T-helper 1 cell treated with Interleukin-12 subunit alpha and Interleukin-12 subunit beta and Interleukin-4 antibody, amounts not matched to agents 30 ng/mL and 1 ng/mL, for 36 hours (primary cell): ENCODE results near the gene PTS. TPM values are rescaled to one million over a fixed set of nuclear protein-coding genes. Genes with fewer than 3 reads are reported as not detected.
"Not testable (repeated sequence)": the region's sequence is repeated elsewhere in the genome, so short reads cannot be mapped to it uniquely, and the experiment has no call there.

Source experiments
- intact Hi-C: fragments of 100-400 bp; cut with micrococcal nuclease; formaldehyde crosslinking; loops from one replicate; pipeline ENCODE4 v1.15.1; 2024
- total RNA-seq: library from RNA; stranded (reverse); gene quantifications from 2 replicates; pipeline ENCODE4 v1.2.3, GENCODE V29; 2022

Gene PTS
- total RNA-seq: 23.5 and 24.8 TPM in 2 replicates

DNA sequence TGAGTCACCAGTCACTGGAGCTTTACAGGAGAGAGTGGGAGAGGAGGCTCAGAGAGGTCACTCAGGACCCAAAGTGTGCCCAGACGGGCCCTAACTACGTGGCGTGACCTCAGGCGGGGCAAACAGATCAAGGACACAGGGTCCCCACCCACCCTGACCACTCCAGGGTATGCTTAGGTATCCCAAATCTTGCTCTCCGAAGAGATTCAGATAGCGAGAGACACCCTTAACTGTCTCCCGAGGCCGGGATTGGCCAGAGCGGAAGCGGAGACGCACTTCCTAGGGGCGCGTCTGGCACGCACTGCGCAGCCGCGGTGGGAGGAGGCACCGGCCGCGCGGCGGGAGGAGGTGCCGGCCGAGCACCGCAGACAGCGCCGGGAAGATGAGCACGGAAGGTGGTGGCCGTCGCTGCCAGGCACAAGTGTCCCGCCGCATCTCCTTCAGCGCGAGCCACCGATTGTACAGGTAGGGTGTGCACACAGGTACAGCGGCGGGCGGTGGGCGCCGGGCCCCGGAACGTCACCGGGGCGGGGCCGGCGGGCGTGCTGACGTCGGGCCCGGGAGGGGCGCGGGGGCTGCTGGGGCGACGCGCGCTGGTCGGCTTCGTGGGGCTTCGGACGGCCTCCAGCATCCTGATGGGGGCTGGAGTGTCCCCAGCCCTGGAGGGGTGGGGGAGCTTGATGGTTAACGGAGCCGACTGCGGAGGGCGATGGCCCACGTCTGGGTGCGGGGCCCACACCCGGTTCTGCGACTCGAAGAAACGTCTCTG is at the start of gene PTS:
TSS of gene PTS (plus strand) at position 367 of the 769 bp plus-strand sequence. CDS start at position 383, 16 bp downstream.
- intact Hi-C loops: loop anchor here (1.0 to 10.0 kb wide), 12 partner anchors 54 to 1649 kb away; partner anchors contain the start of genes ALG9, CFAP68, FDXACB1 and NKAPD1

DNA sequence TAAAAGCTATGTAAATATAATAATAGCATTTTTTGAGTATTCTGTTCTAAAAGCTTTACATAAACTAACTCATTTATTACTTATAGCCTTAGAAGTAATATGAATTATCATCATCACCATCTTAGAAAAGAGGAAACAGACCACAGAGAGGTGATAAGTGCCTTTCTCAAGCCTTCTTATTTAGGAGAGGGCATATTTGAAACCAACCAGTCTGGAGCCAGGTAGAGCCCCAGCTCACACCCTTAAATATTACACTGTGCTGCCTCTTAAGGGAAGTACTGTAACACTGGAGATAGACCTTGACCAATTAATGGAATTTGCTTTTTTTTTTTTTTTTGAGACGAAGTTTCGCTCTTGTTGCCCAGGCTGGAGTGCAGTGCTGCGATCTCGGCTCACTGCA is 48.6 kb upstream of the PTS start:
- intact Hi-C loops: no loop called here

DNA sequence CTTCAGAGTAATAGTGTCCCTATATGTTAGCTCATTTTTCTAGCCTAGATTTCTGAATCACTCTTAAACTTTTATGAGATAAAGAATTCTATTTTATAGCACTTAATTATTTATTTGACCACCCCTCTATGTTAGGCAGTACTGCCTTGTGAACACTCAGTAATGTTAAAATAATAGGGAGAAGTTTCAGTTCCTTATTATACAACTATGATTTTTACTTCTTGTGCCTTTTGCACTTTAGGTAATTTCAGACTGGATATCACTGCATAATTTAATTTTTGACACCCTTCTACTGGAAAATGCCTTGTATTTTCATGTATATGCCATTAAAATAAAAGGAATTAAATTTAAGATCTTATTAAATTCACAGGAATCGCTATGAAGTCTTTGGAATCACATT is 47.8 kb upstream of the PTS start:
- intact Hi-C loops: no loop called here

DNA sequence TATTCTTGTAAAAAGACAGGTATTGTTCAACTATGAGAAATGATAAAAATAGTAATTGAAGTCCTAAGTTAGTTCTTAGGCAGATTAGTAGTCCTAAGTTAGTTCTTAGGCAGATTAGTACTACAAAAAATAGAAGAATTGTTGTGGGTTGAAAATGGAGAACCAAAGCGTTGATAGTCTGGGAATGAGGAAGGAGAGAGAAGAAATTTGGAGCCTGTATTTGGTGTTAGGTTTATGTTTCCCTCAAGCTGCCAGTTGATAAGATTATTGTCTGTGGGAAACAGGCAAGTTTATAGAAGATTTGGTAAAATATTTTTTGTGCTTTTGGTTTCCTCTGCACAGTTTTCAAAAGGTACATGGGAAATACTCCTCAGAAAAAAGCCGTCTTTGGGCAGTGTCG is 47.3 kb upstream of the PTS start:
- intact Hi-C loops: no loop called here

DNA sequence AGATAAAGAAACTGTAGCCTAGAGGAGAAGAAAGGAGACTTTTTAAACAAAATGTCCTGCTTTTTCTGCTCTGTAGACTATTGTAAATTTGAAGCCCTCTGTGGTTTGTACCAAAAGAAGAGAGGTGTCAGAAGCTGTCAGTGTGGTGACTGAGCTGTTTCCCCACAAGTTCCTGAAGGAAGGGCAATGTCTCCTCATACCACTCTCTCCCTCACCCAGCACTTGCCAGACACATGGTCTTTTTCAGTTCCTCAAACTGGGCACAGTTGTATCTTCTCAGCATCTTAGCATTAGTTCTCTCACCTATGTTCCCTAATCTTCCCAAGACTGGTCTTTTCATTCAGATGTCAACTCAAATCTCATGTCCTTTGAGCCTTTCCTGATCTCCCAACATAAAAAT is 46.6 kb upstream of the PTS start:
- intact Hi-C loops: no loop called here

DNA sequence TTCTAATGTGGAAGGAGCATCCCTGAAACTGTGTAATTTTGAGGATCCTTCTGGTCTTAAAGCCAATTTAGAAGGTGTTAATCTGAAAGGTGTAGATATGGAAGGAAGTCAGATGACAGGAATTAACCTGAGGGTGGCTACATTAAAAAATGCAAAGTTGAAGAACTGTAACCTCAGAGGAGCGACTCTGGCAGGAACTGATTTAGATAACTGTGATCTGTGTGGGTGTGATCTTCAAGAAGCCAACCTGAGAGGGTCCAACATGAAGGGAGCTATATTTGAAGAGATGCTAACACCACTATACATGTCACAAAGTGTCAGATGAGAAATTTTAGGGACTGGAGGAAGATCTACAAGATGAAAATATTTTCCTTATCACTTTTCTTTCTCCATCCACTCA is 43.4 kb upstream of the PTS start:
- intact Hi-C loops: no loop called here

DNA sequence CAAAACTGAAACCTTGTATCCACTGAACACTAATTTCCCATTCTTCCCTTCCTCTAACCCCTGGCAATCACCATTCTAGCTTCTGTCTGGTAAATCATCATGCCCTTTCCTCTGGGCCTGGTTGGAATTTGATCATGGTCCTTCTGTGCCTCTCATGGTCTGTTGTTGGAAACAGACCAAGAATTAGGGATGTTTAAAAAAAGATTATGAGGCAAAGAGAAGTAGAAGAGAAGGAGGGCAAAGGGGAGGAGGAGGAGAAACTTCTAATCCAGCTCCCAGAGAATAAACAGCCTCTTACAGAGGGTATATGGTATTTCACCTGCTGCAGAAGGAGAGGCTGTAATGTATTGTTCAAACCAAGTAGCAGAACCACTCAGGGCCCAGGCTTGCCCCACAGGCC is 40.3 kb upstream of the PTS start:
- intact Hi-C loops: no loop called here

DNA sequence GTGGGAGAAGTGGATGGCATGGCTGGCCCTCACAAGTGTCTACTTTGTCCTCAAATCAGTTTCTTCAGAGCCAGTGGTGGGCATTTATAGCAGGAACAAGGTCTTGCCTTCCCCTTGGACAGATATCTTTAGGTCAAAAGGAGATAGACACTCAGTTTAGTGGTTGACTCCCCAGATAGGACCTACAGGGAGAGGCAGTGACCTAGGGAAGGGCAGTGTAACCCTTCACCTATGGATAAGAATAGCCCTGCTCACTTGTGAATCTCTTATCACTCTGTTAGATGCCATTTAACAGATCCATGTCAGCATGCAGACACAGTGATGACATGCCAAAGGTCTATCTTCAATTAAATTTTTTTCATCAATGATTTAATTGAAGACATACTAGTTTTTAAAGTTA is 39.9 kb upstream of the PTS start:
- intact Hi-C loops: no loop called here

DNA sequence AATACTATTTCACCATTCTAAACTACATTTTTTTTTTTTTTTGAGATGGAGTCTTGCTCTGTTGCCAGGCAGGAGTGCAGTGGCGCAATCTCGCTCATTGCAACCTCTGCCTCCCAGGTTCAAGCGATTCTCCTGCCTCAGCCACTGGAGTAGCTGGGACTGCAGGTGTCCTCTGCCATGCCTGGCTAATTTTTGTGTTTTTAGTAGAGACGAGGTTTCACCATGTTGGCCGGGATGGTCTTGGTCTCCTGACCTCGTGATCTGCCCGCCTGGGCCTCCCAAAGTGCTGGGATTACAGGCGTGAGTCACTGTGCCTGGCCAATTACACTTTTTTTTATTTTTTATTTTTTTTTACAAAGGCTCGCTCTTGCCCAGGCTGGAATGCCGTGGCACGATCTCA is 31.1 kb upstream of the PTS start:
- intact Hi-C loops: not testable (repeated sequence)

DNA sequence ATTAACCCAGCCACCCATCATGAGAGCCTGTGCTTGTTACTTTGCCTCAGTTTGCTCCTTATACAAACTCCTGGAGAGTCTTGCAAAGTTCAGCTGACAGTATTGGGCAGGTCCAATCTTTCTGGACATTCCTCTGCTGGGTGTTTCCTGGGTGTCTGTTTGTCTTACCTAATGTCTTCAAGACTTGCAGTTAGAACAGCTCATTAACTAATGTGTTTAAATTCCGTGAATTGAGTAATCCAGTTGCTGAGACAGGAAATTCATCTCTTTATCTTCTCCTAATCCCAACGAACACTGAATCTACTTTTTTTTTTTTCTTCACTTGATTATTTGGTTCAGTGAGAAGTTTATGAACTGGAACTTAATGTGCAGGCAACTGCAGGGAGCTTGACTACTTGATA is 30.3 kb upstream of the PTS start:
- intact Hi-C loops: no loop called here

DNA sequence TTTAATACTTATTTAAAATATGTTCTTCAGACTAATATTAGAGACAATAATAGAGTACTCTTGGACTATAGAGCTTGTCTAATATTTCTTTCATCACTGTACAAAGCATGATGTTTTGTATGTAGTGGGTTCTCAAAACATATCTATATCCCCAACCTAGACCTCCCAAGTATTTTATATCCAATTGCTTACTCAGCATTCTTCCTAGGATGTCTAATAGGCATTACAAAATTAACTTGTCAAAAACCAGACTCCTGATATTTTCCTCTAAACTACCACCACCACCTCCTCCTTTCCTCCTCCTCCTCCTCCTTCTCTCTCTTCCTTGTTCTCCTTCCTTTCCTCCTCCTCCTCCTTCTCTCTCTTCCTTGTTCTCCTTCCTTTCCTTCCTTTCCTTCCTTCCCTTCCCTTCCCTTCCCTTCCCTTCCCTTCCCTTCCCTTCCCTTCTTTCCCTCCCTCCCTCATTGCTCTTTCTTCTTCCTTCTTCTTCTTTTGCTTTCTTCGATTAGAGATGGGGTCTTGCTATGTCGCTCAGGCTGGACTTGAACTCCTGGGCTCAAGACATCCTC is 29.6 kb upstream of the PTS start:
- intact Hi-C loops: no loop called here

DNA sequence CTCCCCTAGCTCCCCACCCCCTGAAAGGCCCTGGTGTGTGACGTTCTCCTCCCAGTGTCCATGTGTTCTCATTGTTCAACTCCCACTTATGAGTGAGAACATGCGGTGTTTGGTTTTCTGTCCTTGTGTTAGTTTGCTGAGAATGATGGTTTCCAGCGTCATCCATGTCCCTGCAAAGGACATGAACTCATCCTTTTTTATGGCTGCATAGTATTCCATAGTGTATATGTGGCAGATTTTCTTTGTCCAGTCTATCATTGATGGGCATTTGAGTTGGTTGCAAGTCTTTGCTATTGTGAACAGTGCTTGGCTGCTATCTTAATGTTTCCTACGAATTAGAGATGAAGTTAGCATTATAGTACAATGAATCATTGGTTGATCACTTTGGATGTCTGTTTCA is 27.1 kb upstream of the PTS start:
- intact Hi-C loops: not testable (repeated sequence)

DNA sequence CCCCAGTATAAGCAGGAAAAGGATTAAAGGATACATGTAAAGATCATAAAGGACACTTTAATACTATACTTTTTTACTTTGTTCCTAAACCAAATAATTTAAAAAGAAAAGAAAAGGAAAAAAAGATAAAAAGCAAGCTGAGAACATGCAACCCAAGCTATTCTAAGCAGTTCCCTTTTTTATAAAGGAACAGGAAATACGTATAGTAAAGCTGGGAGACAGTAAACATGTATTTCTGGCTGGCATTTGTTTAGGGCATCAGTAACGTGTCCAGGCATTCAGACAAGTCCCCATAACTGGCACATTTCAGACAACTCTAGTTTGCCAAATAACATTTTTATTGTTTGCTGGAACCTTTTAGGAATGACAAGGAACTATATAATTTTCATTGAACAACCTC is 26.0 kb upstream of the PTS start:
- intact Hi-C loops: no loop called here

DNA sequence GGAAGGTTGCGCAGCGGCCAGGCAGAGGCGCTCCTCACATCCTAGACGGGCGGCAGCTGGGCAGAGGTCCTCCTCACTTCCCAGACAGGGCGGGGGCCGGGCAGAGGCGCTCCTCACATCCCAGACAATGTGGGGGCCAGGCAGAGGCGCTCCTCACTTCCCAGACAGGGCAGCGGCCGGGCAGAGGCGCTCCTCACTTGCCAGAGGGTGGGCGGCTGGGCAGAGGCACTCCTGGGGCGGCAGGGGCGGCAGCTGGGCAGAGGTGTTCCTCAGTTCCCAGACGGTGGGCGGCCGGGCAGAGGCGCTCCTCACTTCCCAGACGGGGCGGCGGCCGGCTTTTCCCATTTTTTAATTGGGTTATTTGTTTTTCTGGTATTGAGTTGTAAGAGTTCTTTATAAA is 20.2 kb upstream of the PTS start:
- intact Hi-C loops: no loop called here

DNA sequence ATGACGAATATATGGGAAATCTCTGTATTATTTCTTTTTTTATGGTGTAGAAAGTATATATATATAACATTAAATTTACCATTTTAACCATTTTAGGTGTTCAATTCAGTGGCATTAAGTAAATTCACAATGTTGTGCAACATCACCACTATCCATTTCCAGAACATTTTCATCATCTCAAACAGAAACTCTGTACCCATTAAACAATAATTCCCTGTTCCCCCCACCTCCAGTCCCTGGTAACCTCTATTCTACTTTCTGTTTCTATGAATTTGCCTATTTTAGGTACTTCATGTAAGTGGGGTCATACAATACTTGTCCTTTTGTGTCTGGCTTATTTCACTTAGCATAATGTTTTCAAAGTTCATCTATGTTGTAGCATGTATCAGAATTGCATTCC is 15.3 kb upstream of the PTS start:
- intact Hi-C loops: no loop called here

DNA sequence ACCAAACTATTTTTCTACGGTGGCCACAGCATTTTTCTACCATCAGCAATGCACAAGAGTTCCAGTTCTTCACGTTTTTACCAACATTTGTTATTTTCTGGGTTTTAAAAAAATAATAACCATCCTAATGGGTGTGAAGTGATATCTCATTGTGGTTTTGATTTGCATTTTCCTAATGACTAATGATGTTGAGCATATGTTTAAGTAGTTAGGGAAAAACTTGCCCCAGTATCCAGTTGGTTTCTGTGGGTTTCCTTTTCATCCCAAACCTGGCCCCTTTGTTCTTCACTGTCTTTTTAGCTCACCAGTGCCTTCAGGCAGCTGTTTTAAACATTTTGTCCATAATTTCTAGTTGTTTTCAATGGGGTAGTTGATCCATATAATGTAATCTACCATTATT is 14.7 kb upstream of the PTS start:
- intact Hi-C loops: no loop called here

DNA sequence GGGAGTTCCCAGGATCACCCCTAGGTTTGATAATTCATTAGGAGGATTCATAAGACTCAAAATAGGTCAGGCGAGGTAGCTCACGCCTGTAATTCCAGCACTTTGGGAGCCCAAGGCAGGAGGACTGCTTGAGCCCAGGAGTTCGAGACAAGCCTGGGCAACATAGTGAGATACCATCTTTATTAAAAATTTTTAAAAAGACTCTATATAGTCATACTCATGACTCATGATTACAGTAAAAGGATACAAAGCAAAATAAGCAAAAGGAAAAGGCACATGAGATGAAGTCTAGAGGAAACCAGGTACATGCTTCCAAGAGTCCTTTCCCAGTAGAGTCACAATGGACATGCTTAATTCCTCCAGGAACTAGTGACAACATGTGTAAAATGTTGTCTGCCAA is 13.9 kb upstream of the PTS start:
- intact Hi-C loops: no loop called here

DNA sequence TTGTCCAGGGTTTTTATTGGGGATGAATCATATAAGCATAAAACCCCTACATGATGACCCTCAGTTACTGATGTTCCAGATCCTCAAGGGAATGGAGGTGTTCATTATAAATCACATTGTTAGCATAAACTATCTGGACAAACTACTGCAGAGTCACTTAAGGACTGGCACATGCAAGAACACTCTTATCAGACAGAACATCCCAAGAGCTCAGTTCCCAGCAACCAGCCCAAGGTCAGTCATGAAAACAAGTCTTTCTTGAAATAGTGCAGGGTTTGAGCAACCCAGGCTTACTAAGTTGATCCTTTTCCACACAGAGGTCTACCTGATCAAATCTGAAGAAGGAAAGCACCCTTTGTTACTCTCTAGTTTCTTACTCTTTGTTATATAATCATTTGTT is 13.5 kb upstream of the PTS start:
- intact Hi-C loops: no loop called here

DNA sequence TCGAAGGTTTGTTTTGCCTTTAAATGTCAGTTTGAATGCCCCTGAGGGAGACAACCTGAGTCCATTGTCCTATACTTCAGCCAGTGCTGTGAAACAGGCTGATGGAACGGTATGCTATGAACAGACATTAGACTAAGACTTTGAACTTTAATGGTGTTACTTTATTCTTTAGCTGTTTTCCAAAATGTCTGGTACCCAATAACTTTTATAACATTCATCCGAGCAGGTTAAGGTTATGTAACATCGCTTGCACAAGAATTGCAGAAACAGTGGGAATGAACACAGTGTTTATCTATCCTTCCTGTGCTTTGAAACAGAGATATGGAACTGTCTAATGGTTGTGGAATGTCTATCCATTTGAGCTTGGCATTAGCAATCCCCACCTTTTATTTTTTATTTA is 12.5 kb upstream of the PTS start:
- intact Hi-C loops: no loop called here

DNA sequence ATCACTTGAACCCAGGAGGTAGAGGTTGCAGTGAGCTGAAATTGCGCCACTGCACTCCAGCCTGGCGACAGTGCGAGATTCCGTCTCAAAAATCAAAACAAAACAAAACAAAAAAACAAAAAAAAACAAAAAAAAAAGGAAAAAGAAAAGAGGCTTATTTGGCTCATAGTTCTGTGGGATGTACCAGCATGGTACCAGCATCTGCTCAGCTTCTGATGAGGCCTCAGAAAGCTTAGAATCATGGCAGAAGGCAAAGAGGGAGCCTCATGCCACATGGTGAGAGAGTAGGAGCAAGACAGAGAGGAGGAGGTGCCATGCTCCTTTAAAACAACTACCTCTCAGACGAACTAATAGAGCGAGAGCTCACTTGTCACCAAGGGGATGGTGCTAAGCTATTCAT is 10.6 kb upstream of the PTS start:
- intact Hi-C loops: no loop called here

DNA sequence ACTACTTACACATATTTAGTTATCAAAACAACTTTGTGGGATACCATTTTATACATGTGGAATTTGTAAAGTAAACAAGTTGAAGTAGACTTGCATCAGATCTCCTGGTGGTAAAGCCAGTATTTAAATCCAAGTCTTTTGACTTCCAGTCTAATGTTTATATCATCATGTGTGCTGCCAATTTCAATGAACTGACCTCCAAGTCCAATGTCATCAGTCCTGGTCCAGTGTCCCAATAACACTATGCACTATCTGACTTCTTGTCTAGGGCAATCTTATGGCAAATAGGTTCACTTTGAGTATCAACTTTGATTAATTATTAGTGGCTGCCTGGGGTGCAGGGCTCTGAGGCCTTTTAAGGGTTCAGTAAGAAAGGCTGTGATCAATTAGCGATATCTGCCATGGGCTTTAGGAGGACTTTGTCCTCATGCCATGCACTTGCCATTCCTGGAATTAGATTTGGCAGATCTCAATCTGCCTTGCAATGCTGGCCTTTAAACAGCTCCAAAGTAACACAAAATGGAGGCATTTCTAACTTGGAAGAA is 9.6 kb upstream of the PTS start:
- intact Hi-C loops: no loop called here

DNA sequence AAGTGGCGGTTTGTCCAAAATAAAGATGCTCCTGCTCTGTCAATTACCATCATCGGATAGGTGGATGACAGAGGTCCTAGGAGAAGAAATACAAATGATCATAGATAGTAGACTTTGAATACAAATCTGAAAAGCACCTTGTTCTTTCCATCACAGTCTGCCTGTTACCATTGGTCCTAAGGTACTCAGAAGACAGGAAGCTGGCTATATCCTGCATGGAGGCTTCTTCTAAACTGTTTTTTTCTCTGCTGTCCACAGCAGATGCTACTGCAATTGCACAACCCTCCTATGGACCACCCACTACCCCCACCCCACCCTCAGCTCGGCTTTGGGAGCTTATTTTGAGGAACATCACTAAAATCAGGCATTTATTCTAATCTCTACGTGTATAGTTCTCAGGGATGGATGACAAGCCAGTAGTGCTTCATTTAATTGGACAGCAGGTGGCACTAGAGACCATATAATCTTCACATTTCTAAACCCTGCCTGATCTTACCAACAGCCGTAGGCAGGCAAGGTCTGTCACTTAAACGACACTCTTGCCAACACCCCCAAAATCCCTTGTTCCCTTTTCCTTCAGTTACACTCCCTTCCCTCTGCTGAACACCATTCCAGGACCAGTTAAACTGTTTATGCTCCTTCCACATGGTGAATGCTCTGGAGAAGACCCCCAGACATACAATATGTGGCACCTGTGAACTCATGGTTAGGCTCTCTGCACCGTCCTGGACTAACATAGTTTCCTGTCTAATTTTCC is 6.6 kb upstream of the PTS start:
- intact Hi-C loops: loop anchor here (1.0 to 10.0 kb wide), 13 partner anchors 8 to 1655 kb away; partner anchors contain the start of genes USP28 and ZW10
